IMR-90 (cell line): ENCODE data around the gene LRRC37A3. TPM values are rescaled to one million over a fixed set of nuclear protein-coding genes. Genes with fewer than 3 reads are reported as not detected.

ENCODE experiments used
- ATAC-seq: fragments of 200-7000 bp; cut with Tn5 transposase; 2 replicates; pipeline ENCODE4 v1.9.1; 2020; ENCODE audit warnings: low read depth, mild to moderate bottlenecking, moderate library complexity
- BruUV-seq: library from RNA; stranded (reverse); fragments of 400-500 nt; replicated peaks from 2 replicates; lab custom pipeline; 2021; lab: Mats Ljungman, UMichigan
- CTCF ChIA-PET: fragments of 300-600 bp; formaldehyde crosslinking; extraction: SDS; loops from one replicate; lab custom pipeline; 2021; ENCODE audit warnings: antibody characterized with exemption; lab: Yijun Ruan, JAX
- POLR2A ChIA-PET: fragments of 300-600 bp; sonication (Branson Sonifier 250); formaldehyde crosslinking; loops from one replicate; lab custom pipeline; 2022; ENCODE audit warnings: antibody characterized with exemption; ENCODE audit not compliant: unreplicated experiment; lab: Charles Lee
- DNase-seq: peaks from one replicate; pipeline ENCODE4 v3.0.0; 2013
- H2AFZ ChIP-seq: replicated peaks from 2 replicates; pipeline ENCODE3; 2013; ENCODE audit warnings: low read length, mild to moderate bottlenecking; ENCODE audit not compliant: poor library complexity
- H2AK5ac ChIP-seq: 2 replicates; pipeline ENCODE4 v1.6.1; 2013; ENCODE audit warnings: low read depth, low read length, inconsistent platforms
- H2AK9ac ChIP-seq: replicated peaks from 2 replicates; pipeline ENCODE3; 2013; ENCODE audit warnings: mild to moderate bottlenecking, low read depth, low read length, moderate library complexity; ENCODE audit not compliant: poor library complexity
- H2BK120ac ChIP-seq: 2 replicates; pipeline ENCODE4 v1.6.1; 2013; ENCODE audit warnings: low read depth, low read length, inconsistent platforms
- H2BK15ac ChIP-seq: 3 replicates; pipeline ENCODE4 v1.6.1; 2013; ENCODE audit warnings: low read depth, low read length, inconsistent platforms
- H2BK20ac ChIP-seq: 2 replicates; pipeline ENCODE4 v1.6.1; 2013; ENCODE audit warnings: low read depth, mild to moderate bottlenecking, inconsistent platforms, low read length, moderate library complexity
- H2BK5ac ChIP-seq: 2 replicates; pipeline ENCODE4 v1.6.1; 2013; ENCODE audit warnings: mild to moderate bottlenecking, low read depth, low read length, inconsistent platforms; ENCODE audit not compliant: poor library complexity, severe bottlenecking
- H3K14ac ChIP-seq: replicated peaks from 2 replicates; pipeline ENCODE4 v1.6.1; 2013; ENCODE audit warnings: low read depth, low read length, inconsistent platforms
- H3K18ac ChIP-seq: 2 replicates; pipeline ENCODE4 v1.6.1; 2013; ENCODE audit warnings: low read depth, low read length, control low read depth
- H3K23ac ChIP-seq: 2 replicates; pipeline ENCODE4 v1.6.1; 2013; ENCODE audit warnings: low read depth, low read length, inconsistent platforms
- H3K27ac ChIP-seq: 2 replicates; pipeline ENCODE4 v1.5.1; 2013; ENCODE audit warnings: mild to moderate bottlenecking, control low read depth, low read length; ENCODE audit not compliant: insufficient read depth
- H3K27me3 ChIP-seq: 2 replicates; pipeline ENCODE4 v1.6.1; 2013; ENCODE audit warnings: low read length; ENCODE audit not compliant: control insufficient read depth, insufficient read depth
- H3K36me3 ChIP-seq: 2 replicates; pipeline ENCODE4 v1.6.1; 2013; ENCODE audit warnings: low read length, mixed read lengths; ENCODE audit not compliant: control insufficient read depth, insufficient read depth
- H3K4ac ChIP-seq: 2 replicates; pipeline ENCODE4 v1.6.1; 2013; ENCODE audit warnings: low read depth, low read length, inconsistent platforms
- H3K4me1 ChIP-seq: 2 replicates; pipeline ENCODE4 v1.6.1; 2013; ENCODE audit warnings: low read length, mixed read lengths; ENCODE audit not compliant: control insufficient read depth, insufficient read depth
- H3K4me2 ChIP-seq: 2 replicates; pipeline ENCODE4 v1.6.1; 2013; ENCODE audit warnings: low read depth, mild to moderate bottlenecking, control low read depth, low read length, moderate library complexity
- H3K4me3 ChIP-seq: 2 replicates; pipeline ENCODE4 v1.5.1; 2013; ENCODE audit warnings: low read depth, mild to moderate bottlenecking, control low read depth, low read length, moderate library complexity; ENCODE audit not compliant: insufficient read depth
- H3K56ac ChIP-seq: 2 replicates; pipeline ENCODE4 v1.6.1; 2013; ENCODE audit warnings: low read length, inconsistent platforms; ENCODE audit not compliant: insufficient read depth; ENCODE audit errors: extremely low read depth
- H3K79me1 ChIP-seq, 2 experiments: 2 replicates each; pipeline ENCODE4 v1.6.1; 2013; ENCODE audit warnings: low read length in 2 of 2, inconsistent platforms in 1 of 2, low read depth in 1 of 2
- H3K9ac ChIP-seq: 2 replicates; pipeline ENCODE4 v1.6.1; 2013; ENCODE audit warnings: low read depth, low read length, control low read depth
- H3K9me1 ChIP-seq: 2 replicates; pipeline ENCODE4 v1.6.1; 2013; ENCODE audit warnings: low read length, inconsistent platforms; ENCODE audit not compliant: insufficient read depth
- H3K9me3 ChIP-seq: 2 replicates; pipeline ENCODE4 v1.6.1; 2013; ENCODE audit warnings: low read length; ENCODE audit not compliant: control insufficient read depth, insufficient read depth
- H4K20me1 ChIP-seq: 2 replicates; pipeline ENCODE4 v1.6.1; 2013; ENCODE audit warnings: low read length, inconsistent platforms; ENCODE audit not compliant: insufficient read depth
- H4K5ac ChIP-seq: 2 replicates; pipeline ENCODE4 v1.6.1; 2013; ENCODE audit warnings: mild to moderate bottlenecking, low read depth, low read length, control low read depth
- H4K8ac ChIP-seq, 2 experiments: 2 replicates each; pipeline ENCODE4 v1.6.1; 2013; ENCODE audit warnings: low read depth in 2 of 2, low read length in 2 of 2, control low read depth in 1 of 2, inconsistent platforms in 1 of 2
- H4K91ac ChIP-seq: 2 replicates; pipeline ENCODE4 v1.6.1; 2013; ENCODE audit warnings: low read depth, low read length, inconsistent platforms; ENCODE audit not compliant: insufficient read depth
- BHLHE40 ChIP-seq: fragments of 150-350 bp; IDR thresholded peaks from 2 replicates; pipeline ENCODE4 v1.6.1; 2016; ENCODE audit warnings: mild to moderate bottlenecking, low read depth, low read length
- CEBPB ChIP-seq: IDR thresholded peaks from 2 replicates; pipeline ENCODE4 v1.6.1; 2012; ENCODE audit warnings: low read depth, low read length, improper control_type of control experiment
- CHD1 ChIP-seq: IDR thresholded peaks from 2 replicates; pipeline ENCODE4 v1.6.1; 2012; ENCODE audit warnings: low read depth, low read length, improper control_type of control experiment
- FOS ChIP-seq: fragments of 150-350 bp; IDR thresholded peaks from 2 replicates; pipeline ENCODE4 v1.6.1; 2016; ENCODE audit warnings: low read depth, low read length
- MAFK ChIP-seq: IDR thresholded peaks from 2 replicates; pipeline ENCODE4 v1.6.1; 2012; ENCODE audit warnings: low read depth, low read length, improper control_type of control experiment
- MAZ ChIP-seq: IDR thresholded peaks from 2 replicates; pipeline ENCODE4 v1.6.1; 2012; ENCODE audit warnings: low read depth, mild to moderate bottlenecking, low read length, improper control_type of control experiment, moderate library complexity, borderline replicate concordance
- MXI1 ChIP-seq: IDR thresholded peaks from 2 replicates; pipeline ENCODE4 v1.6.1; 2012; ENCODE audit warnings: low read depth, mild to moderate bottlenecking, low read length, moderate library complexity, borderline replicate concordance
- NFE2L2 ChIP-seq: fragments of 150-350 bp; IDR thresholded peaks from 2 replicates; pipeline ENCODE4 v1.6.1; 2016; ENCODE audit warnings: low read depth, mild to moderate bottlenecking, low read length
- POLR2A ChIP-seq: IDR thresholded peaks from 2 replicates; pipeline ENCODE4 v1.6.1; 2012; ENCODE audit warnings: mild to moderate bottlenecking, low read depth, low read length
- RAD21 ChIP-seq: IDR thresholded peaks from 2 replicates; pipeline ENCODE4 v1.6.1; 2012; ENCODE audit warnings: low read length, improper control_type of control experiment
- RCOR1 ChIP-seq: IDR thresholded peaks from 2 replicates; pipeline ENCODE4 v1.6.1; 2012; ENCODE audit warnings: mild to moderate bottlenecking, low read length, improper control_type of control experiment; ENCODE audit not compliant: insufficient replicate concordance
- RFX5 ChIP-seq: IDR thresholded peaks from 2 replicates; pipeline ENCODE4 v1.8.0; 2012; ENCODE audit warnings: low read depth, mild to moderate bottlenecking, low read length, moderate library complexity
- SMC3 ChIP-seq: fragments of 150-350 bp; IDR thresholded peaks from 2 replicates; pipeline ENCODE4 v1.6.1; 2016; ENCODE audit warnings: low read depth, mild to moderate bottlenecking, antibody characterized with exemption, low read length, moderate library complexity
- WGBS, 2 experiments: methylation state at CpG; one replicate each; pipeline versions ENCODE4 v1.1.5 to v1.1.7; 2013; ENCODE audit warnings: missing lambda C conversion rate in 2 of 2; ENCODE audit not compliant: insufficient read length in 1 of 2; ENCODE audit errors: extremely low coverage in 2 of 2; 5-methylcytosine and 5-hydroxymethylcytosine counted together
- dilution Hi-C: fragments of 300-500 bp; cut with HindIII; formaldehyde crosslinking; loops from one replicate; pipeline ENCODE4 v1.14.3; 2018; ENCODE audit warnings: low sequenced_read_pairs; ENCODE audit not compliant: unreplicated experiment
- in situ Hi-C: fragments of 300-500 bp; cut with MboI; formaldehyde crosslinking; loops from 3 replicates; pipeline ENCODE4 v1.14.3; 2019; ENCODE audit warnings: low sequenced_read_pairs, inconsistent platforms, mixed read lengths
- intact Hi-C: fragments of 100-400 bp; cut with micrococcal nuclease; formaldehyde crosslinking; loops from 2 replicates; pipeline ENCODE4 v1.10.0; 2022
- polyA plus RNA-seq, 3 experiments: library from polyadenylated mRNA; depleted of rRNA; stranded (reverse); fragments of >200 nt; gene quantifications; 2 replicates each; pipeline ENCODE4 v1.2.3, GENCODE V29; 2012; ENCODE audit warnings: low replicate concordance in 1 of 3
- total RNA-seq: library from RNA; depleted of rRNA; stranded (reverse); fragments of >200 nt; gene quantifications from 2 replicates; pipeline ENCODE4 v1.2.3, GENCODE V29; 2012
- TF ChIP-seq, protein P1 (sequence below): fragments of 150-350 bp; IDR thresholded peaks from 2 replicates; pipeline ENCODE4 v1.6.1; 2017; ENCODE audit warnings: mild to moderate bottlenecking, antibody characterized with exemption, low read length, low read depth
- TF ChIP-seq, protein P2 (sequence below): fragments of 150-350 bp; IDR thresholded peaks from 2 replicates; pipeline ENCODE4 v1.6.1; 2016; ENCODE audit warnings: low read depth, mild to moderate bottlenecking, low read length, moderate library complexity, borderline replicate concordance
- TF ChIP-seq, protein P3 (sequence below): conservative IDR thresholded peaks from 2 replicates; pipeline ENCODE4 v1.5.1; 2012; ENCODE audit warnings: mild to moderate bottlenecking, low read depth, low read length, improper control_type of control experiment

Gene LRRC37A3
- total and polyA plus RNA-seq, 2 of the 4 experiments (the other 2 are of a cell fraction) = 3.1 to 4.5 TPM

DNA sequence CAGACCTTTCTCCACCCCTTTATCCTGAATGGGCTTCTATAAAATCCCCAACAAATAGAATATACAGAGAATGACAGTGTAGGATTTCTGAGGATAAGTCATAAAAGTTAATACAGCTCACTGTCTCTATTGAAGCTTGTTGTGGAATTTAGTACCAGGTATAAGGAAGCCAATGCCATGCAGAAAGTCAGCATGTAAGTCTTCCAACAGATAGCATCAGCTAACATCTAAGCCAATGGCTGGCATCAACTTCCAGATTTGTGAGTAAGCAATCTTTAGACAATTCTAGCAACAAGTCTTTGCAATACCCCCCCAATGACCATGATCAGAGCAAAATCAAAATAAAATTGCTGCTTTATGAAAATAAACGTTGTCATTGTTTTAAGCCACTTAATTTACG, 22.5 kb upstream of the LRRC37A3 start:
- Histone ChIP-seq H4K5ac (no peak overlapping the region), H4K91ac (no peak overlapping the region), H2BK5ac (no peak overlapping the region), H3K79me1 (no peaks in the 10 kb centered on the region), H3K27me3 (no peaks in the 10 kb centered on the region; the same call in none of the 2 replicates), H3K18ac (no peak overlapping the region), H3K9ac (no peak overlapping the region), H3K9me3 (no peaks in the 10 kb centered on the region), H4K8ac (no peak overlapping the region), H3K36me3 (no peaks in the 10 kb centered on the region), H3K4me2 (no peak overlapping the region), H3K4ac (no peak overlapping the region), H2BK20ac (no peak overlapping the region), H2AK9ac (no peak overlapping the region), H3K56ac (no peak overlapping the region), H3K9me1 (no peaks in the 10 kb centered on the region), H3K14ac (no peak overlapping the region), H3K4me3 (no peak overlapping the region), H3K23ac (no peak overlapping the region), H3K4me1 (peaks cover 1% of the 10 kb centered on the region), H2BK15ac (no peak overlapping the region), H4K20me1 (no peaks in the 10 kb centered on the region), H2AK5ac (no peak overlapping the region), H2AFZ (no peak overlapping the region), H2BK120ac (no peak overlapping the region), H3K27ac (no peak overlapping the region)
- ATAC-seq = no peak
- DNase-seq = no peak
- WGBS, 2 experiments = no CpG with 5 or more reads among the region's 2 CpGs
- in situ Hi-C loops = no loop called here
- POLR2A ChIA-PET = no interaction called here
- BruUV-seq = no TSS peak
- TF ChIP-seq SMC3 (no peak), FOS (no peak), RCOR1 (no peak), CEBPB (no peak), NFE2L2 (no peak), POLR2A (no peak), RFX5 (no peak), CHD1 (no peak), MAZ (no peak), MAFK (no peak), MXI1 (no peak), RAD21 (no peak), BHLHE40 (no peak)
- TF ChIP-seq, protein P1, sequence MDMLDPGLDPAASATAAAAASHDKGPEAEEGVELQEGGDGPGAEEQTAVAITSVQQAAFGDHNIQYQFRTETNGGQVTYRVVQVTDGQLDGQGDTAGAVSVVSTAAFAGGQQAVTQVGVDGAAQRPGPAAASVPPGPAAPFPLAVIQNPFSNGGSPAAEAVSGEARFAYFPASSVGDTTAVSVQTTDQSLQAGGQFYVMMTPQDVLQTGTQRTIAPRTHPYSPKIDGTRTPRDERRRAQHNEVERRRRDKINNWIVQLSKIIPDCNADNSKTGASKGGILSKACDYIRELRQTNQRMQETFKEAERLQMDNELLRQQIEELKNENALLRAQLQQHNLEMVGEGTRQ = no peak
- TF ChIP-seq, protein P2, sequence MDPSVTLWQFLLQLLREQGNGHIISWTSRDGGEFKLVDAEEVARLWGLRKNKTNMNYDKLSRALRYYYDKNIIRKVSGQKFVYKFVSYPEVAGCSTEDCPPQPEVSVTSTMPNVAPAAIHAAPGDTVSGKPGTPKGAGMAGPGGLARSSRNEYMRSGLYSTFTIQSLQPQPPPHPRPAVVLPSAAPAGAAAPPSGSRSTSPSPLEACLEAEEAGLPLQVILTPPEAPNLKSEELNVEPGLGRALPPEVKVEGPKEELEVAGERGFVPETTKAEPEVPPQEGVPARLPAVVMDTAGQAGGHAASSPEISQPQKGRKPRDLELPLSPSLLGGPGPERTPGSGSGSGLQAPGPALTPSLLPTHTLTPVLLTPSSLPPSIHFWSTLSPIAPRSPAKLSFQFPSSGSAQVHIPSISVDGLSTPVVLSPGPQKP = no peak
- TF ChIP-seq, protein P3, sequence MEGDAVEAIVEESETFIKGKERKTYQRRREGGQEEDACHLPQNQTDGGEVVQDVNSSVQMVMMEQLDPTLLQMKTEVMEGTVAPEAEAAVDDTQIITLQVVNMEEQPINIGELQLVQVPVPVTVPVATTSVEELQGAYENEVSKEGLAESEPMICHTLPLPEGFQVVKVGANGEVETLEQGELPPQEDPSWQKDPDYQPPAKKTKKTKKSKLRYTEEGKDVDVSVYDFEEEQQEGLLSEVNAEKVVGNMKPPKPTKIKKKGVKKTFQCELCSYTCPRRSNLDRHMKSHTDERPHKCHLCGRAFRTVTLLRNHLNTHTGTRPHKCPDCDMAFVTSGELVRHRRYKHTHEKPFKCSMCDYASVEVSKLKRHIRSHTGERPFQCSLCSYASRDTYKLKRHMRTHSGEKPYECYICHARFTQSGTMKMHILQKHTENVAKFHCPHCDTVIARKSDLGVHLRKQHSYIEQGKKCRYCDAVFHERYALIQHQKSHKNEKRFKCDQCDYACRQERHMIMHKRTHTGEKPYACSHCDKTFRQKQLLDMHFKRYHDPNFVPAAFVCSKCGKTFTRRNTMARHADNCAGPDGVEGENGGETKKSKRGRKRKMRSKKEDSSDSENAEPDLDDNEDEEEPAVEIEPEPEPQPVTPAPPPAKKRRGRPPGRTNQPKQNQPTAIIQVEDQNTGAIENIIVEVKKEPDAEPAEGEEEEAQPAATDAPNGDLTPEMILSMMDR = no peak
- CTCF ChIA-PET = interaction anchor here (0.7 kb wide), 1 partner anchor 23 kb away, joined by 3 read pairs; no protein-coding TSS in a partner anchor
- dilution Hi-C loops = no loop called here
- intact Hi-C loops = no loop called here
